A172 (cell line): ENCODE data around the gene KRTDAP. TPM values are rescaled to one million over a fixed set of nuclear protein-coding genes. Genes with fewer than 3 reads are reported as not detected.
A peak's percentile ranks its signal among the peaks of the same experiment; 100 is the strongest.

Experiments
- DNase-seq: peaks from one replicate; pipeline ENCODE4 v3.0.0-alpha.2; 2015; ENCODE audit warnings: low spot score
- total RNA-seq: library from RNA; depleted of rRNA; stranded (reverse); fragments of >200 nt; shearing (Covaris generic); gene quantifications from 2 replicates; pipeline ENCODE4 v1.2.3, GENCODE V29; 2014

The KRTDAP gene
- total RNA-seq, 1 experiment from 2014 or later: not detected

DNA sequence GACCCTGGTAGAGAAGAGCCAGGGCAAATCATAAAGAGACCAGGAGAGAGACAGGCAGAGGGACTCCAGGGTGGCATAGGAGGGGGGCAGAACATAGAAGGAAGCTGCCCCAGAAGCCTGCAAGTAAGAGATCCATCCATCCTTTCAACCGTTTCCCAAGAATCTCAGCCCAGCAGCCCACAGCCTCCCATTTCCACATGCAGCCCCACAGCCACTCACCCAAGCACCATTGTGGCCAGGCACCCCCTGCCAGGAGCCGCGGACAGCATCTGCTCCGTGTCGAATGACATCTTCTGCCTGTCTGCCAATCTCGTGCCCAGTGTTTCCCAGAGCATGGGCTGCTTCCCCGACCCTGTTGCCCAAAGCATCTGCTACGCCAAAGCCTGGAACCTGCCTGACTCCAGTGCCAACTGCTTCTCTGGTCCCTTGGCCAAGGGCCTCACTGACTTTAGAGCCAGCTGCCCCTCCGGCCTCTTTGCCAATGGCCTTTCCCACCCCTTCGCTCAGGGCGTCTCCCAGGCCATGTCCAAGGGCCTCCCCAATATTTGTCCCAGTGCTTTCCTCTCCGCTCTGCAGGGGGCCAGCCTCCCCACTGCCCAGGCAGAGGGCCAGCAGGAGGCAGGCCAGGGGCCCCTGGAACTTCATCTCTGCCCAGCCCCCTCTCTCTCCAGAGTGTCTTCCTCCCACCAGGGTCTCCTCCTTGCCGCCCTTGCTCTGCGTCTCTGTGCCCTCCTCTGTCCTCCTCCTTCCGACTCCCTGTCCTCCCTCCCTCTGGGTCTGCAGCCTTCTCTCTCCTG is 22.8 kb upstream of the KRTDAP start:
- DNase-seq: no peak

DNA sequence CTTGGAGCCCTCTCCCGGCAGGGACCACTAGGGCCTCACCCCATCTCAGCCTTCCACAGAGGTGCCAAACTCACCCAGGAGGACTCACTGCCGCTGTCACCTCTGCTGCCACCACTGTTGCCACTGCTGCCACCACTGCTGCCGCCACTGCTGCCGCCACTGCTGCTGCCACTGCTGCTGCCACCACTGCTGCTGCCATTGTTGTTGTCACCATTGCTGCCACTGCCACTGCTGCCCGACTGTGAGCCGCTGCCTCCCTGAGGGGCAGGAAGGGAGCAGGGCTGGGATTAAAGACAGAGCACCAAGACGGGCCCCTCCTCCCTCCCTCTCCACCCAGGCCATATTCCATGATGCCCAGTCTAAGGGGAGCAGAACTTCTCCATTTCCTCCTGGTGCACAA is 21.1 kb upstream of the KRTDAP start:
- DNase-seq: no peak

DNA sequence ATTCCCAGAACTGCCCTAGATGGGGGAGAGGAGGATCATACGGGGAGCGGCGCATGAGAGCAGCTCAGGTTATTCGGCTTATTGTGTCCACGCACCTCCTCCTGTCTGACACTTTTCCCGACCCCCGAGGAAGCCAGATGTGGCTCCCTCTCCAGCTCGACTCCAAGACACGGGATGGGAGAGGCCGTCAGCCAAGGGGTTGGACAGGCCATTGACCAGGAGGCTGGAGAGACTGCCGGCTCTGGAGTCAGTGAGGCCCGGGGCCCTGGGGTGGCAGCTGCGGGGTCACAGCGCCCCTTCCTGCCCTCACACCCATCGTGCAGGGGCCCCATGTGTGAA is 20.3 kb upstream of the KRTDAP start:
- no peak for DNase-seq

DNA sequence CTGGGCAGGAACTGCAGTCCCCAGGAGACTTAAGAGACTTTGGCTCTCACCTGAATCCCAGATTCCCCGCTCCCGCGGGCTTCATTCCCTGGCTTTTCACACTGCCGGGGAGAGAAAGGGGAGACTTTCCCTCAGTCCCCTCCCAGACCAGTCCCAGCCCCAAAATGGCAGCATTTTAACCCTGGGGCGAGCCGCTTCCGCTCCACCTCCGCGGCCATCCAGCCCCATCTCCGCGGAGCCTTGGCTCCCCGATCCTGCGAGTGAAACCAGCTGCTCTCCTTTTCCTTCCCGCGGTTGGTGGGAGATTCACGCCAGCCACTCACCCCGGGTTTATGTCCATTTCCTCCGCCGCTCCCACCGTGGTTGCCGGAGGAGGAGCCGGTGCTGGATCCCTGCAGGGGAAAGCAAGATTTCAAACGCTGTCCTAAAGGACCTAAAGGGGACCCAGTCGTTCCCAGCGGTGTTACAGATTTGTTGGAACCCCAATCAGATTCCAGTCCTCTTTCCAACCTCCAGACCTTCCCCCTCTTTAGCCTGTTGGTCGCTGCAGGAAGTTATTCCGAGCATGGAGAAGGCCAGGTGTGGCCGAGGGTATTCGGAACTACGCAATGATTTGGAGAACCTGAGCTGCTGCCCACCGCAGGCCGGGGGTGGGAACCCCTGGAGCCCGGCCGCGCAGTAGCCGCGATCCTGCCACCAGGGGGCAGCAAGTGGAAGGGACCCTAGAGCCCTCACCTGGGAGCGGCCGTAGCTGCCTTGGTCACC is 19.8 kb upstream of the KRTDAP start:
- DNase-seq: peak; percentile 54

DNA sequence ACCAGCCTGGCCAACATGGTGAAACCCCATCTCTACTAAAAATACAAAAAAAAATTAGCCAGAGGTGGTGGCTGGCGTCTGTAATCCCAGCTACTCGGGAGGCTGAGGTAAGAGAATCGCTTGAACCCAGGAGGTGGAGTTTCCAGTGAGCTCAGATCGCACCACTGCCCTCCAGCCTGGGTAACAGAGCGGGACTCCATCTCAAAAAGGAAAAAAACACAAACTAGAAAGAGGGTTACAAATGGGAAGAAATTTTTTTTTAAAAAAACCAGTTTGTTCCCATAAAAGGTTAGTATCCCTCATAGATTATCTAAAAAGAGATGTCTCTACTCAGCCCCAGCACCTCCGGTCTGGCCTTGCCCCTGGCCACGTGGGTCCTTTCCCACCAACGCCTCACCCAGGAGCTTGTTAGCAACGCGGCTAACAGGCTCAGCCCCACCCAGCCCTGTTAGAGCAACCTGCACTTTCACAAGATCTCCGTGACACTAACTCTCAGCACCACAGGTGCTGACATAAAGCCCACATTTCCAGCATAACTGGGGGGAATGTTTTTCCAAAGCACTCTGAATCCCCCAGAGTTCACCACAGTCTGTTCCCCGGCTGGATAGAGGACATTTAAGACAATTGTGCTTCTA is 18.9 kb upstream of the KRTDAP start:
- DNase-seq: no peak

DNA sequence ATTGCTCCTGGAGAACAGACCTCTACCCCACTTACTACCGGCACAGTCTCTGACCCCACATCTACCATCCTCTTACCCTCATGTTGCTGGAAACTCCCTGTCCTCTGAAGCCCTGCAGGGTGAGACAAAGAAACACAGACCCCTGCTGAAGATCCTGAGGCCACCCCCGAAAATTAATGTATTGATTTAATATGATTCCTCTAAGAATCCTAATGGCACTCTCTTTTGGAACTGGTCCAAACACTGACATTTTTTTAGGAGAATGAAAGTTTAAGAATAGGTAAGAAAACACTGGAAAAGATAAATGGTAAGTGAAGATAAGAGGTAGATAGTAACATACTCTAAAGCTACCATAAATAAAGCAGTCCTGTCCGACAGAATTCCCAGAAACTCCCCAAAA is 17.9 kb upstream of the KRTDAP start:
- DNase-seq: no peak

DNA sequence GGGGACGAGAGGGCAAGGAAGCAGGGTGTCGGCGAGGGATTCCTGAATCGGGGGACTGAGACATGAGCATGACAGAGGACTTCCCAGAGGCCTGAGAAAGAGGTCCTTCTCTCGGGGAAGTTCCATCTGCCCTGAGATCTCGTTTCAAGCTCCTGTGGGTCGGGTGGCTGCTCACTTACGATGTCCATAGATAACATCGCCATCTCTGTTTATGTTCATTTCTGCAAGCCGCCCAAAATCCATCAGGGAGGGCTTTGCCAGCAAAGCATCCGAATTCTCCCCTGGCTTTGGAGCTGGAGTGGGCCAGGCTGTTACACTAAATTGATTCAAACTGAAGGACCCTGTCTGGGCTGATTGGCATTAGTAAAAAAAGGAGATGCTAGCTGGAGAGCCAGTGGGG is 17.3 kb upstream of the KRTDAP start:
- no peak for DNase-seq

DNA sequence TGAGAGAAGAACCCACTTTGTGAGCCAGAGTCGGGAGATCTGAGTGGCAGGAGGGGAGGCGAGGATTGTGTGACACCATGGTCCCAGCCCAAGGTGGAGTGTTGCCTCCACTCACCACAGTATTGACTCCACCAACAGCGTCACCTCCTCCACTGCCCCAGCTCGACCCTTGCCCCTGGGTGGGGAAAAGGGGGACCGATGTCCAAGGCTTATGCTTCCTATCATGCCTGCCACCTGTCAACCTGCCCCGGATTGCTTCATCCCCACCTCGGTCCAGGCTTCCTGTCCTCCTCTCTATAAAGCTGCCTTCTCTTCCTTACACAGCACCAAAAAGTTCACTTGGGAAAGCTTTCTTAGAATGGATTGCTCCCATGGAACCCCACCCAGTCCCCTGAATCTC is 15.7 kb upstream of the KRTDAP start:
- DNase-seq: no peak

DNA sequence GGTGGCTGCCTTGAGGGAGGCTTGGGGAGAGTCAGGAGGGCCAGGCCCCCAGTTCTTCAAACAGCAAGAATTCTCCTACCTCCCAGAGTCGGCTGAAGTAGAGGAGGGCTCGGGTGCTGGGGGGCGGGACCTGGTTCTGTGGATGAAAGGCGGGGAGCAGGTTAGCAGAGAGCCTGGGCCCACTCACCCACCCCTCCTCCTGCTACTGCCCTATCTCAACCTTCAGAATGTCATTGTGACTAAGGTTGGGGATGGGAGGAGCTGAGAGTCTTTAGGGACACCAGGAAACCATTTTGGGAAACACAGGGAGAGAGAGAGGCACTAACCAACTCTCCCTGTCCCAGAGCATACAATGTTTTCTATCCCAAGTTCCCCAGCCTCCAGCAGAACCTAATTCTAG is 12.5 kb upstream of the KRTDAP start:
- no peak for DNase-seq

DNA sequence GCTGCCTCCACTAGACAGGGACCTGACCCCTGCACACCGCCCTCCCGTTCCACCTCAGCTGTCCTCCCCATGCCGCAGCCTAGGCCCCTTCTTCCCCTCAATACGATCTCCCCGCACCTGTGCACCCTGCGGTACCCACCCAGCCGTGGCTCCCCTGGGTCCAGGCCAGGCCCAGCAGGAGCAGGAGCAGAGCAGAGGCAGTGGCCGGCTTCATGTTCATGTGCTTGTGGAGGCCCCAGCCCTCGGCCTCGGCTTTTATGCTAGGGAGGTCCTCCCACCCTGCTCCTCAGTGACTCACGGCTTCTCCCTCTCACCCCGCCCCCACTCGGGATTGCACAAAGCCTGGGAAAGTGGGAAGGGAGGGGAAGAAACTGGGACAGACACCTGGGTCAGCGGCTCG is 11.4 kb upstream of the KRTDAP start:
- DNase-seq: no peak

DNA sequence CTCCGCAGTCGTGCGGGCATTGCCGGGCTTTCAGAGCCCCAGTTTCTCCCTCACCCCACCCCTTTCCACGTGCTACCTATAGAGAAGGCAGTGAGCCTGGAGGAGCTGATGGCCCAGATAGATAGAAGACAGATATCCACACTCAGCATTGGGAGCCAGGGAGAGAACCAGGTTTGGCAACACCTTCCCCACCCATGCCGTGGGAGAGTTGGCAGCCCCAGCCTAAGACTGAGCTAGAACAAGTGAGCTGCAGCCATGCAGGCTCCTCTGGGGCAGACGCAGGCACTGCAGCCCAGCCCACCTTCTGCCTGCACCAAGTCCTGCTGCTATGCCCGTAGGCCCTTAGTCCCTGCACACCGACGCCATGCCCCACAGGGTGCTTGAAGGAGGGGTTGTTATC is 10.3 kb upstream of the KRTDAP start:
- no peak for DNase-seq

DNA sequence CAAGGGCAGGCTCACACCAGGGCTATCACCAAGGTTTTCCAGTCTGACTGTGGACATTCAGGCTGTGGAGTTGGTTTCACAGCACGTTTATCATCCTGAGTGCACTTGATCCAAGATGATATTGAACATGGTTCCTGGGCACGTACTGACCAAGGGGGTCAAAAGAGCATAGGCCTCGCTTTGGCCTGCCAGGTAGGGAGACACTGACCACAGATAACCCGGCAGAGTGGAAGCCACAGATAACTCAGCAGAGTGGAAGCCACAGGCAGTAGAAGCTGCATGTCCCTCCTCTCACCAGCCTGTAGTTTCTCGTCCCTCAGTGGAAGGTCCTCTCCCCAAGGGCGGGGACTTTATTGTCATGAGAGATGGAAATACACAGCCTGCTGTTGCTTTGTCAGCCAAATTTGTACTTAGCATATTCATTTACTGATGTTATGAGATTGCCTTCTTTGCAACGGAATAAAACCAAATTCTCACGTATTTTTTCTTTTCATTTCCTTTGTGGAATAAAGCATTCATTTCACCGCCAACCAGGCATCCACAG is 8.8 kb upstream of the KRTDAP start:
- no peak for DNase-seq

DNA sequence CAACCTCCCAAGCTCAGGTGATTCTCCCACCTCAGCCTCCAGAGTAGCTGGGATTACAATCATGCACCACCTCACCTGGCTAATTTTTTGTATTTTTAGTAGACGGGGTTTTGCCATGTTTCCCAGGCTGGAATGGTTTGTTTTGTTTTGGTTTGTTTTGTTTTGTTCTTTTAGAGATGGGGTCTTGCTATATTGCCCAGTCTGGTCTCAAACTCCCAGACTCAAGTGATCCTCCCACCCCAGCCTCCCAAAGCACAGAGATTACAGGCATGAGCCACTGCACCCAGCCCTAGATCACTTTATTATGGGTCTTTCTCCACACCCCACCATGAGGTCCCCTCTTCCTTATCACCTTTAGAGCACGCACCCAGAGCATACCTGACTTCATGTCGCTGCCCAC is 8.0 kb upstream of the KRTDAP start:
- no peak for DNase-seq

DNA sequence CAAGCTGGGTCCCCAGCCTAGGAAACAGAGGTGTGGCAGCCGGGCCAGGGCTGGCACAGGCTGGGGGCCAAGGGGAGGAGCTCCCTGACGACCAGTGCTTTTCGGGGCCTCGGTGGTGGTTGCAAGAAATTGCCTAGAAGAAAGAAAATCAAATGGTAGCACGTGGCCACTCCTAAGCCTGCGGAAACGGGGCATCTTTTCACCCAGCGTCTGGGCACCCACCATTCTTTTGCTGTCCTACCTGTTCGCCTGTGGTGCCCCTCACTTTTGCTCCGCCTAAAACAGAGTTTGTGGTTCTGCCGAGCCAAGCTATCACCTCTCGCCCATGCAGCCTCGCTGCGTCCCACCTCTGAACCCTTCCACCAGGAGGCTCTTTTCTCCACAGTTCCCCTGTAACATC is 7.1 kb upstream of the KRTDAP start:
- no peak for DNase-seq

DNA sequence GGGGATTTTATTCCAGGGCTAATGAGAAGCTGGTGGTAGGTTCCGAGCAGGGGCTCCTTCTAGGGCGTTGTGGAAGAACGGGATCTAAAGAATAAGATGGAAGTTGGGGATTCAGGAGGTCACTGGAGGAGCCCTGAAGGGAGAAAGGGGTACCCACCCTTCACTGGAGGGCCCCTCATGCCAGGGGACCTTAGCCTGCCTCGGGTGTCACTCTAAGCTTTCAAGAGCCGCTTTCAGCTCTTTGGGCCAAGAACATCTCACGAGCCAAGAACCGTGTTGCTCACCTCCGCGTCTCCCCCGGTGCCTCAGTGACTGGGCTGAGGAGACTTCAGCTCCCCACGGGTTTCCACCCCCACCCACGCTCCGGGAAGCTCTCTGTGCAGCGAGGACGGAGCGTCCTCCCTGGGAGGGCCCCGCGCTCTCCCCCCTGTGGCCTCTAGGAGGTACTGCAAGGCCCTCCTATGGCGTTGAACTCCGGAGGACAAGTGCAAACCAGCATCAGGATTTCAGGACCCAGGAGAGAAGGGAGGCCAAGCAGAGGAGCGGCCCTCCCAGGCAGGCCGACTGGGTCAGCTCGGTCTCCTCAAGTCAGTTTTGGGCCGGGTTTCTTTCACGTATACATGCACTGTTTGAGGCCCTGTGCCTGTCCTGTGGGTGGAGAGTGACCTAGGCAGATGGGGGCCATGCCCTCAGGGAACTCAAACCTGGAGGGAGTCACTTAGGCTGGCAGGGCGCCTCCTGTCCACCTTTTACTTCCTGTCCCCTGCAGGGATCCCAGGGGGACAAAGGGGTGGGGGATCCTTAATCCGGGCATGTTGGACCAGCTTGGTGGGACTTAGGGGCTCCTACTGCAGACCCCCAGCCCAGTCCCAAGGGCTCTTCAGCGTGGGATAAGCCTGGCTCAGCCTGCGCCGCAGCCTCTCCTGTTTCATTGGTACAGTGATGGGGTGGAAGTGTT is 5.1 kb upstream of the KRTDAP start:
- DNase-seq: peak; percentile 51

DNA sequence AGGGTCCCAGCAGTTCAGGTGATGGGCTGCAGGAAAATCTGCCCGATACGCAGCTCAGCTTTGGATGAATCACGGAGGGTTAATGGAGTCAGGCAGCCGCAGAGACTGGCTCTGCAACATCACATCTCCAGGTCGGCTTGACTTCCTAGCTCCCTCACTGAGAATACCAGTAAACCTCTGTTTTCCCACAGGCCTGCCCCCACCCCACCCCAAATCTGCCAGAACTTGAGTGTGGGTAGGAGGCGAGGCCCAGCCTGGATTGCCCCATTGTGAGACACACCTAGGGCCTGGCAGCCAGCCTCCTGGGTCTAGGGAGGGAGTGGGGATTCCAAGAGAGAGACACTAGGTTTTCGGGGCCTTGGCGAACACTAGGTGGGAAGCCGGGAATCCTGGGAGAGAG is 3.7 kb upstream of the KRTDAP start:
- DNase-seq: no peak

DNA sequence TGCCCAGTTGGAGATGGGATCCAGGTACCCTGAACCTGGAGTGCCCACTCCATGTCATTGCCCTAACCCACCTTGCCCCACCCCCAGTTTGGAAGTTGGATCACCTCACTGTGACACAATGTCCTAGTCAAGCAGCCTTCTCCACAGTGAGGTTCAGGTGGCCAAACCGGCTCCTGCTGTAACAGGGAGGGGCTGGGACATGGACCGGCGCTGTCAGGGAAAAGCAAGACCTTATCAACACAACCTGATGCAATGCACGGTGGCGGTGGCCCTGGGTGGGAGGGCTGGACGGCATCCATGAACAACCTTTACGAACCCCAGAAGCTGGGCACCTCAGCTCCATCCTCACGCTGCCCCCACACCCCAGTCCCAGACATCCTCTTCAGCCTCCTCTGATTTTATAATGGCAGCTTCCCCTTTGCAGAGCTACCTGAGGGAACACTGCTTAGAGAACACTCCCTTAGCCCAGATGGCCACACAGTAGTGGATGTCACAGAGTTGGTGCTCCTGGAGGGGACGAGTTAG is 1.6 kb upstream of the KRTDAP start:
- no peak for DNase-seq

DNA sequence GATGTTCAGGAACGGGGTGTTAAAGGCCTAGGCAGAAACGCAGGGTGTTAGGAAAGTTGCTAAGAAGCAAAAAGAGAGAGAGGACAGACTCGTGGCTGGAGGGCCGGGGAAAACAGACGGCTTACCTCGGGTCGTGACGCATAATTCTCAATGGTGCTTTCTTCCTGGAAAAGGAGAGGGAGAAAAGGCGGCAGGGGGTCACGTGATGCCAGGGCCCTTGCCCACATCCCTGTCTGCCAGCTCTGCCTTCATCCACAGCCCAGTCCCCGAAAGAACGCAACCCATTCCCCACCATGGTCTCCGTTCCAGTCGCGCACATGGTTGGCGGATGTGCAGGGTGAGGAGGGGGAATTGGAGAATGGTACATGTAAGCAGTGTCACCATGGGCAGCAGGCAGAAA is 1.6 kb downstream of the KRTDAP start:
- DNase-seq: no peak

DNA sequence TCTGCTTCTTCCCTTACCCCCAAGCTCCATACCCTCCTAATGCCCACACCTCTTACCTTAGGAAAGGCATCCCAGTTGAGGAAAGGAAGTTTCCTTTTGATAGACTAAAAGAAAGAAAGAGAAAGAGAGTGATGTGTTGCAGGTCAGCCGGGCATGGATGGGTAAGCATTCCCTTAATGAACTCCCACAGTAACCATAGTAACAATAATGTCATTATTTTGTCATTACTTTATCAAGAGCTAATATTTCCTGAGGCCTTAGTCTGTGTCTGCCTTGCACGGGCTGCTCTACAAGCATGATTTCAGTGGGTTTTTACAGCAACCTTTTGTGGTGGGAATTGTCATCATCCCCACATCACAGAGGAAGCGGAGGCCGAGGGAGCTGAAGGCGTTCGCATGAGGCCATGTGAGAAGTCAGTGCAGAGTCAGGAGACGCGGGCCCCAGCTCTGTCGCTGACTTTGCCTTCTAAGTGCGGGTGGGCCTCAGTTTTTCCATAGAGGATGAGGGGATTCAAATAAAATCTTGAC is 2.5 kb downstream of the KRTDAP start:
- no peak for DNase-seq

DNA sequence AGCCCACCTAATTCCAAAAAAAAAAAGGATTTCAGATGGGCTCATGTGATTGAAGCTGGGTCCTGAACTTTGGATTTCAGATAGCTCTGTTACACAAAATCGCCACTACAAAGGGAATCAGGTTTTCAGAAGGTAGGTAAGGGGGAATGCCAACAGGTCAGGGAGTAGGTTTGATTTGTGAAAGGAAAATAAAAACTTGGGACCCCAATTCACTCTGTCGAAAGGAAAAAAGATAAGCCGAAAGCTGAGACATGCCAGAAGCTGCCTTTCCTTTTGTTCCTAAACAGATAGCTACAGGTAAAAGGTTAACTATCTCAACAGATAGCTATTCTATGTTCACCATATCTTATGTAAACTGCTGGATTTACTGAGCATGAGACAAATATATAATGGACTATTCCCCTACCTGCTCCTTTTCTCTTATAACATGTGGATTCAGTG is 4.0 kb downstream of the KRTDAP start:
- DNase-seq: no peak
